ENCODE results near the gene CDC34. TPM values are rescaled to one million over a fixed set of nuclear protein-coding genes. Genes with fewer than 3 reads are reported as not detected.
A peak's percentile ranks its signal among the peaks of the same experiment; 100 is the strongest.

Gene CDC34
- total RNA-seq, result 10 to 100 TPM; 35.5 to 85.5 TPM
- 10 to 100 TPM; 86.6 to 92.0 TPM for polyA plus RNA-seq (ENCODE audit: insufficient read length in 2 of 2)
- long read RNA-seq, donor 1, transcript CDC34-201 (5 exons, 1,471 nt), result major isoform, 41 of 45 reads
- long read RNA-seq, donor 1, partial matches to known transcripts, result 0 of 45 reads
- long read RNA-seq, donor 1, other reads (novel, unspliced or antisense), result 0 of 45 reads
- long read RNA-seq, donor 2, transcript CDC34-201 (5 exons, 1,471 nt), result major isoform, 16 of 21 reads
- long read RNA-seq, donor 2, partial matches to known transcripts, result 0 of 21 reads
- long read RNA-seq, donor 2, other reads (novel, unspliced or antisense), result 0 of 21 reads
- long read RNA-seq, donor 3, transcript CDC34-201 (5 exons, 1,471 nt), result major isoform, 23 of 27 reads
- long read RNA-seq, donor 3, partial matches to known transcripts, result 0 of 27 reads
- long read RNA-seq, donor 3, other reads (novel, unspliced or antisense), result 0 of 27 reads
- long read RNA-seq, donor 4, transcript CDC34-201 (5 exons, 1,471 nt), result major isoform, 35 of 41 reads
- long read RNA-seq, donor 4, partial matches to known transcripts, result 0 of 41 reads
- long read RNA-seq, donor 4, other reads (novel, unspliced or antisense), result 0 of 41 reads

- Histone ChIP-seq H3K4me3 (ENCODE audit: low read depth, low read length) (peak within 1 kb of the TSS; percentile 86), H3K9me3 (ENCODE audit: control insufficient read depth, insufficient read depth, low read length) (no peaks in the 10 kb centered on the region), H3K4me1 (ENCODE audit: control insufficient read depth, insufficient read depth, low read length) (peaks cover 39% of the 10 kb centered on the region), H3K27ac (ENCODE audit: low read depth, low read length) (peak within 1 kb of the TSS; percentile 95), H3K36me3 (ENCODE audit: control insufficient read depth, insufficient read depth, low read length) (peaks cover 41% of the 10 kb centered on the region), H3K27me3 (ENCODE audit: control insufficient read depth, insufficient read depth, low read length) (no peaks in the 10 kb centered on the region)
- peak in 1 of 6 donors; percentile 20 for DNase-seq (ENCODE audit: low read depth in 4 of 6, low spot score in 6 of 6)
- WGBS (ENCODE audit: insufficient coverage), result 0% methylated on average over 84 of the region's 84 CpGs
Observed at GRCh38 chr19:531753-532560, at the start of gene CDC34. Gene CDC34, plus strand, starts transcription at chr19:531760. Its CDS starts 172 bp downstream, at chr19:531932.

DNA sequence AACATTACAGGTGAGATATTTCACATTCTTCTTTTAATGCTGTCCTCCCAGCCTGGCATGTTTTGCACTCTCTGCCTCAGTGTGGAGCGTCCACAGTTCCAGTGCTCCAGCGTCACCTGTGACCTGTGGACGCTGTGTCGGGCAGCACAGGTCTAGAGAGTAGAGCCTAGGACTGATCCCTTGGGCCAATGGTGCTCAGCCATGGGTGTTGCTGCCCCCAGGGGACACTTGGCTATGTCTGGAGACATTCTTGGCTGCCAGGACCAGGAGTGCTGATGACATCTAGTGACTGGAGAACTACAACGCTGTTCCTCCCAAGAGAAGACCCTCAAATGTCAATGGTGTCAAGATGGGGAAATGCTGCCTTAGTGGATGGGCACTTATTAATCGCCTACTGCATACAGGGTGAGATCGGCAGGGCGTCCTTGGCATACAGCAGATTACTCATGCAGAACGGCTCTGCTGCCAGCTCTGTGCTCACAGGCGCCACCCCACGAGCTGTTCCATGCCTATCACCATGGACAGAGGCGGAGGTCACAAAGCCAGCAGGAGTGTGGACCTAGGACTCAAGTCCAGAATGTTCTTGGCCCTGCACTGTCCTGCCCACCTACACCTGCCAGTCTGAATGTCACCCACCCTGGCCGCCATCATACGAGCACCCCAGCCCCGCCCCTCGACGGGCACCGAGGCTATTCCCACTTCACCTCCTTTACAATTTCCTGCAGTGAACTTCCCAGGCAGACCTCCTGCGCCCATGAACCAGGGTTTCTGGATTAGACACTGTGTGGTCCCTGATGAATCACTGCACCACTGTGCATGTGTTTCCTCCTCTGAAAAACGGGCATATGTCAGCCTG lies 49.1 kb upstream of the CDC34 start:
- Histone ChIP-seq H3K36me3 (ENCODE audit: control insufficient read depth, insufficient read depth, low read length) (peaks cover 2% of the 10 kb centered on the region), H3K27ac (ENCODE audit: low read depth, low read length) (no peak overlapping the region), H3K4me3 (ENCODE audit: low read depth, low read length) (no peak overlapping the region), H3K9me3 (ENCODE audit: control insufficient read depth, insufficient read depth, low read length) (no peaks in the 10 kb centered on the region), H3K27me3 (ENCODE audit: control insufficient read depth, insufficient read depth, low read length) (no peaks in the 10 kb centered on the region), H3K4me1 (ENCODE audit: control insufficient read depth, insufficient read depth, low read length) (peaks cover 42% of the 10 kb centered on the region)
- whole genome bisulfite sequencing (ENCODE audit: insufficient coverage), result 67% methylated on average over 19 of the region's 20 CpGs
- DNase-seq (ENCODE audit: low read depth in 4 of 6, low spot score in 6 of 6), result no peak

DNA sequence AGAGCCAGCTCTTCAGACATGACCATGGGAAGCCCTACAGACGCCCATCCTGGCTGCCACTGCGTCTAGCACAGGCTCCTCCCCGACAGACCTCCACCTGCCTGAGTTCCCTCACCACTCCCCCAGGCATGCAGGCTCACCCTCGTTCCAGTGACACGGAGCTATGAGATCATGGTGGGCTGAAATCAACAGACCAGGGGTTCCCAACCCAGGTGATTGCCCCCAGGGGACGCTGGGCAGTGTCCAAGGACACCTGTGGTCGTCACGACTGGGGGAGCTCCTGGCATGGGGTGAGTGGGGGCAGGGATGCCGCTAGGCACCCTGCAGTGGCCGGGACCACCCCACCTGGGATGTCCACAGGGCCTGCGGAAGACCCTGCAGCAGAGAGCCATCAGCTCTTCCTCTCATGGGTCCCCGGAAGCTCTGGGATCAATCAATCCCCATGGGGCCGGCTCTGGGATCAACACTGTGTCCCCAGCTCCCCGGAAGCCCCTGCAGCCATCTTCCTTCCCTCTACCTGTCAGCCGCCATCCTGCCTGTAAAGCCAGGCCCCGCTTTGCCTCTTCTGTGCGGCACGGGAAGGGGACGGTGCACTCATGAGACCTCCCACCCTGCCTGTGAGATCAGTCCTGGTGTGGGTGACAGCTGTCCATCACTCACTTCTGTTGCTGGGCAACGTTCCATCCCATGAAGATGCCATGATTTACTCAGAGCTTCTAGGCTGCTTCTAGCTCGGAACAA lies 48.1 kb upstream of the CDC34 start:
- no peak for DNase-seq (ENCODE audit: low read depth in 4 of 6, low spot score in 6 of 6)
- peaks cover 40% of the 10 kb centered on the region for H3K4me1 ChIP-seq (ENCODE audit: control insufficient read depth, insufficient read depth, low read length)
- H3K4me3 ChIP-seq (ENCODE audit: low read depth, low read length), result no peak overlapping the region
- 60% methylated on average over 20 of the region's 21 CpGs for WGBS (ENCODE audit: insufficient coverage)
- no peaks in the 10 kb centered on the region for H3K27me3 ChIP-seq (ENCODE audit: control insufficient read depth, insufficient read depth, low read length)
- no peak overlapping the region for H3K27ac ChIP-seq (ENCODE audit: low read depth, low read length)
- peaks cover 2% of the 10 kb centered on the region for H3K36me3 ChIP-seq (ENCODE audit: control insufficient read depth, insufficient read depth, low read length)
- no peaks in the 10 kb centered on the region for H3K9me3 ChIP-seq (ENCODE audit: control insufficient read depth, insufficient read depth, low read length)

DNA sequence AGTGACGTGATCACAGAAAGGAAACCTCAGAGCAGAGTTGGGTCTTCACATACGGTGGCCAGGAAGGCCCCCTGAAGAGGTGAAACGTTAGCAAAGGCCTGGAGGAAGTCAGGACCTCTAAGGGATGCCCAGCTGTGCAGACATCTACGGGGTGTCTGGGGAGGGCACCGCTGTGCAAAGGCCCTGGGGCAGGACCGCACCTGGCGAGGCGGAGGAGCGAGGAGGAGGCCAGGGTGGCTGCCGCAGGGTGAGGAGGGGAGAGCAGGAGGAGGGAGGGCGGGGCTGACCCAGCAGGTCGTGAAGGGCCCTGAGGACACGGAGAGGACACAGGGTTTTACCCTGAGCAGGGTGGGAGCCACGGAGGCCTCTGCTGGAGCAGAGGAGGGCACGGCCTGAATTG lies 47.1 kb upstream of the CDC34 start:
- Histone ChIP-seq H3K4me3 (ENCODE audit: low read depth, low read length) (no peak overlapping the region), H3K4me1 (ENCODE audit: control insufficient read depth, insufficient read depth, low read length) (peaks cover 34% of the 10 kb centered on the region), H3K36me3 (ENCODE audit: control insufficient read depth, insufficient read depth, low read length) (peaks cover 2% of the 10 kb centered on the region), H3K27ac (ENCODE audit: low read depth, low read length) (no peak overlapping the region), H3K27me3 (ENCODE audit: control insufficient read depth, insufficient read depth, low read length) (no peaks in the 10 kb centered on the region), H3K9me3 (ENCODE audit: control insufficient read depth, insufficient read depth, low read length) (no peaks in the 10 kb centered on the region)
- no peak for DNase-seq (ENCODE audit: low read depth in 4 of 6, low spot score in 6 of 6)
- WGBS (ENCODE audit: insufficient coverage), result 73% methylated on average over 15 of the region's 15 CpGs

- Histone ChIP-seq H3K4me1 (ENCODE audit: control insufficient read depth, insufficient read depth, low read length) (peaks cover 35% of the 10 kb centered on the region), H3K27ac (ENCODE audit: low read depth, low read length) (no peak overlapping the region), H3K27me3 (ENCODE audit: control insufficient read depth, insufficient read depth, low read length) (no peaks in the 10 kb centered on the region), H3K4me3 (ENCODE audit: low read depth, low read length) (no peak overlapping the region), H3K9me3 (ENCODE audit: control insufficient read depth, insufficient read depth, low read length) (no peaks in the 10 kb centered on the region), H3K36me3 (ENCODE audit: control insufficient read depth, insufficient read depth, low read length) (peaks cover 2% of the 10 kb centered on the region)
- no peak for DNase-seq (ENCODE audit: low read depth in 4 of 6, low spot score in 6 of 6)
- 91% methylated on average over 15 of the region's 22 CpGs for whole genome bisulfite sequencing (ENCODE audit: insufficient coverage)
Observed at GRCh38 chr19:485077-485476, 46.5 kb upstream of the CDC34 start.

DNA sequence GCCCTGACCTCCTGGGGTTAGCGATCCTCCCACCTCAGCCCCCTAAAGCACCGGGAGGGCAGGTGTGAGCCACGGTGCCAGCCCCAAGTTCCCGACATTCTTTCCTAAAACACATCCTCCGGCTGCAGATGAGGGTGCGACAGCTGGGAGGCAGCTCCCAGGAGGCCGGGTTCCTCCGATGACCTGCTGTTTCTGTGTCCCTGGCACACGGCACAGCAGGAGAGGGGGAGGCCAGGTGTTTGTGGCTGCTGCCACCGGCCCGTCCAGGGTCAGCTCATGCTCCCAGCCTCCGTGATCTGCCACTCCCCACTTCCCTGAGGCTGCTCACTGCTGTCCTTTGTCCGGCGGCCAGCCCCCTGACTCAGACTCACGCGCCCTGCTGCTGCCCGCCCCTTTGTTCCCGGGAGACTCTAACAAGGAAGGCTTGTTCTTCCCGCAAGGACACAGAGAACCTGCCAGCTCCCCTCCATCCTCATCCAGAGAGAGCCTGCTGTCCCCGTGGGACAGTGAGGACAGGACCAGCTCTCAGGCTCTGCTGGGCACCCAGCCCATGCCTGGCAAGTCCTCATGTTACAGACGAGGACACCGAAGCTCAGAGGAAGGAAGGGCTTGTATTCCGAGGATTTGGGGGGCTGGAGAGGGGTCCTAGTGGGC lies 45.9 kb upstream of the CDC34 start:
- Histone ChIP-seq H3K36me3 (ENCODE audit: control insufficient read depth, insufficient read depth, low read length) (peaks cover 2% of the 10 kb centered on the region), H3K9me3 (ENCODE audit: control insufficient read depth, insufficient read depth, low read length) (no peaks in the 10 kb centered on the region), H3K27ac (ENCODE audit: low read depth, low read length) (peak overlapping the region; percentile 38), H3K4me1 (ENCODE audit: control insufficient read depth, insufficient read depth, low read length) (peaks cover 35% of the 10 kb centered on the region), H3K27me3 (ENCODE audit: control insufficient read depth, insufficient read depth, low read length) (no peaks in the 10 kb centered on the region), H3K4me3 (ENCODE audit: low read depth, low read length) (no peak overlapping the region)
- 9% methylated on average over 23 of the region's 23 CpGs for WGBS (ENCODE audit: insufficient coverage)
- DNase-seq (ENCODE audit: low read depth in 4 of 6, low spot score in 6 of 6), result peak in 2 of 6 donors; percentile 80 to 85

DNA sequence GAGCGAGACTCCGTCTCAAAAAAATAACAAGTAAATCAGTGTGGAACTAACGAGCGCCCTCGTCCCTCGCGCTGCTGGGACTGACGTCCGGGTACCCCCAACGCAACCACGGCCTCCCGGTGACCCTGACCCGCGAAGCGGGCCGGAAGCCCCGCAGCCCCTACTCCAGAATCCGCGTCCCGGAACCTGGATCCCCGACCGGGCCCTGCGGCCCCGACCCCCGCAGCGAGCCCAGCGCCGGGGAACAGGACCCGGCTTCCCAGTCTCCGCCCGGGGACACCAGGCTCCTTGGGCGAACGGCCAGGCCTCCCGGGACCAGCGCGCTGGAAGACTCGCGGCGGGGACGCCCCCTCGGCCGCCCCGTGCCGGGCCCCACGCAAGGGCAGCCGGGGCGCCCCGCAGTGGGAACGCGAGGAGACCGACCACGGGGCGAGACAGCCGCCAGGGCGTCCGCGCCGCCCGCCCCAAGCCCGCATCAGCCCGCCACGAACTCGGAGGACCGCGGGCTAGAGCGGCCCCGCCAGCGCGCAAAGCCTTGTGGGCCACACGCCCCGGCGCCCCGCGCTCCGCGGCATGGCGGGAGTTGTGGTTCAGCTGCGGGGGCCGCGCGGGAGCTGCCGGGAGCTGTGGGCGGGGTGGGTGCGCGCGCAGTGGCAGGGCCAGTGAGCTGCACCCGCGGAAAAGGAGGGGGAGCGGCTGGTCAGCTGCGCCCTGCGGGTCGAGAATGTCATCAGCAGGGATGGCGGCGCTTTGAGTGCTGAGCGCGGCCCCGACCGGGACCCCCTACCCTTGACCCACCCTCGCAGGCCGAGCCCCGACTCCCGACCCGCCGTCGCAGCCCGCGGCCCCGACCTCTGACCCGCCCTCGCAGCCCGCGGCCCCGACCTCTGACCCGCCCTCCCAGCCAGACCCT lies 42.8 kb upstream of the CDC34 start:
- Histone ChIP-seq H3K27me3 (ENCODE audit: control insufficient read depth, insufficient read depth, low read length) (no peaks in the 10 kb centered on the region), H3K27ac (ENCODE audit: low read depth, low read length) (peak overlapping the region; percentile 71), H3K36me3 (ENCODE audit: control insufficient read depth, insufficient read depth, low read length) (peaks cover 2% of the 10 kb centered on the region), H3K4me3 (ENCODE audit: low read depth, low read length) (peak overlapping the region; percentile 60), H3K9me3 (ENCODE audit: control insufficient read depth, insufficient read depth, low read length) (no peaks in the 10 kb centered on the region), H3K4me1 (ENCODE audit: control insufficient read depth, insufficient read depth, low read length) (peaks cover 35% of the 10 kb centered on the region)
- 0% methylated on average over 114 of the region's 114 CpGs for WGBS (ENCODE audit: insufficient coverage)
- DNase-seq (ENCODE audit: low read depth in 4 of 6, low spot score in 6 of 6), result peak; percentile 82 to 98 (median 90)

Data from spinal cord (tissue), 10 donors.